ENCODE results near the gene NFATC3. TPM values are rescaled to one million over a fixed set of nuclear protein-coding genes. Genes with fewer than 3 reads are reported as not detected.

Gene NFATC3
- total RNA-seq, 1 experiment from 2014 or later: 37.2 TPM

DNA sequence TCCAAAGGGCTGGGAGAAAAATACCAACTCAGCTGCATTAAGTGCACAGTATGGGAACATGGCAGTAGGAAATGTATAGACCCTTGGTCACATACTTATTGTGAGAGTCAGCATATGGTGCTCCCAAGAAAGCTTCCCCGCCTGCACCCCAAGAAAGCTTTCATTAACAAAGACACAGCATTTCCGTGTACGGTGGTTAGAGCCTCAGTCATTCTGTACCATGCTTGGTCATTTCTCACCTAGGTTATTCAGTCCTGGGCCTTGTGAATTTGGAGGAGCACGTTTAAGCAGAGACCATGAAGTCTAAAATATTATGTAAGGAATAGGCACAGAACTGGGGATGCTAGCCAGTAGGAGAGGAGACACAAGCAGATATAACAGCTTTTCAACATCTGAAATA, 94.7 kb downstream of the NFATC3 start:
- POLR2A ChIA-PET (ENCODE audit: unreplicated experiment): no interaction called here
- H3K9me3 ChIP-seq (ENCODE audit: insufficient read depth, low read depth): no peaks in the 10 kb centered on the region

GRCh38 chr16:68183046-68183445, 97.9 kb downstream of the NFATC3 start:
- POLR2A ChIA-PET (ENCODE audit: unreplicated experiment): no interaction called here
- Histone ChIP-seq H3K4me1 (replicated peaks; ENCODE audit: insufficient read depth) (no peaks in the 10 kb centered on the region), H3K4me2 (no peak overlapping the region), H3F3A (ENCODE audit: insufficient read depth, low read depth) (0 out of 2 replicates have a peak, but pooled peaks cover 7% of the 10 kb centered on the region), H3K27me3 (ENCODE audit: insufficient read depth, low read depth) (no peaks in the 10 kb centered on the region), H3K27ac (no peak overlapping the region), H3K9me3 (ENCODE audit: insufficient read depth, low read depth) (no peaks in the 10 kb centered on the region), H3K79me2 (ENCODE audit: low read depth) (no peaks in the 10 kb centered on the region), H3K9me2 (ENCODE audit: insufficient read depth) (no peaks in the 10 kb centered on the region), H3K36me3 (ENCODE audit: low read depth) (no peaks in the 10 kb centered on the region), H4K20me1 (ENCODE audit: insufficient read depth) (no peaks in the 10 kb centered on the region), H2AFZ (no peak overlapping the region), H3K4me3 (no peak overlapping the region)
- TF ChIP-seq EZH2 (IDR thresholded peaks at IDR 0.05; ENCODE audit: low read depth) (no peak), CTCF (conservative IDR thresholded peaks at IDR 0.05) (no peak)
- no TSS peak for BruUV-seq (replicated peaks)
- DNase-seq: no peak
- CTCF ChIA-PET: no interaction called here
- intact Hi-C loops (cut with micrococcal nuclease; ENCODE audit: unreplicated experiment): no loop called here

More for the DNA sequence above, 94.7 kb downstream of the NFATC3 start:
- Histone ChIP-seq H3K36me3 (ENCODE audit: low read depth) (0 out of 2 replicates have a peak, but pooled peaks cover 3% of the 10 kb centered on the region), H3K9me2 (ENCODE audit: insufficient read depth) (no peaks in the 10 kb centered on the region), H4K20me1 (ENCODE audit: insufficient read depth) (no peaks in the 10 kb centered on the region), H3K27ac (no peak overlapping the region), H3K4me1 (replicated peaks; ENCODE audit: insufficient read depth) (no peaks in the 10 kb centered on the region), H3K79me2 (ENCODE audit: low read depth) (no peaks in the 10 kb centered on the region), H3K4me2 (no peak overlapping the region), H3K4me3 (no peak overlapping the region), H2AFZ (no peak overlapping the region), H3F3A (ENCODE audit: insufficient read depth, low read depth) (0 out of 2 replicates have a peak, but pooled peaks cover 7% of the 10 kb centered on the region), H3K27me3 (ENCODE audit: insufficient read depth, low read depth) (no peaks in the 10 kb centered on the region)
- BruUV-seq (replicated peaks): no TSS peak
- no peak for DNase-seq
- intact Hi-C loops (cut with micrococcal nuclease; ENCODE audit: unreplicated experiment): no loop called here
- TF ChIP-seq CTCF (conservative IDR thresholded peaks at IDR 0.05) (no peak), EZH2 (IDR thresholded peaks at IDR 0.05; ENCODE audit: low read depth) (no peak)
- CTCF ChIA-PET: no interaction called here

DNA sequence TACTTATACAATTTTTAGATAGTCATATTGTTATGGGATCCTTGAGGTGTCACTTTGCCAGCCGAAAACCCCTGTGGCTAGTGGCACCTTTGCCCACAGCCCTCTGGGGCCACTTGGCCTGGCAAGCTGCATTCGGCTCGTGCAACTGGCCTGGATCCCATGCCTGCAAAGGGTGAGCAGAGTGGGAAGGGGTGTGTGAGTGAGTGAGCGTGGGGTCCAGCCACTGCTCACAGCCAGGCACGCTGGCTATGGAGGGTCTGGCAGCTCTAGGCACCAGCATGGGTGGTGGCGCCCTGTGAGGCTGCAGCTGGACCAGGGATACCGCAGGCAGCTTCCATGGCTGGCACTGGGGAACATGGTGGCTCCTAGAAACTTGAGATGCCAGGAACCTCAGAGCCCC, 101.7 kb downstream of the NFATC3 start:
- Histone ChIP-seq H4K20me1 (ENCODE audit: insufficient read depth) (no peaks in the 10 kb centered on the region), H3K4me3 (no peak overlapping the region), H3K79me2 (ENCODE audit: low read depth) (no peaks in the 10 kb centered on the region), H3K36me3 (ENCODE audit: low read depth) (peaks cover 5% of the 10 kb centered on the region; the same call in 1 of the 2 replicates), H3K27me3 (ENCODE audit: insufficient read depth, low read depth) (no peaks in the 10 kb centered on the region), H3K9me2 (ENCODE audit: insufficient read depth) (no peaks in the 10 kb centered on the region), H3K4me1 (replicated peaks; ENCODE audit: insufficient read depth) (no peaks in the 10 kb centered on the region), H3K27ac (no peak overlapping the region), H3K4me2 (no peak overlapping the region), H2AFZ (no peak overlapping the region), H3F3A (ENCODE audit: insufficient read depth, low read depth) (no peaks in the 10 kb centered on the region), H3K9me3 (ENCODE audit: insufficient read depth, low read depth) (no peaks in the 10 kb centered on the region)
- intact Hi-C loops (cut with micrococcal nuclease; ENCODE audit: unreplicated experiment): no loop called here
- DNase-seq: no peak
- BruUV-seq (replicated peaks): no TSS peak
- ChIA-PET CTCF (interaction anchor here (0.5 kb wide), 1 partner anchor 545 kb away, joined by 4 read pairs; no protein-coding TSS in a partner anchor), POLR2A (ENCODE audit: unreplicated experiment) (no interaction called here)
- TF ChIP-seq CTCF (conservative IDR thresholded peaks at IDR 0.05) (no peak), EZH2 (IDR thresholded peaks at IDR 0.05; ENCODE audit: low read depth) (no peak)

Measured in PC-9 (cell line).